Prostate gland (tissue), 2 donors: ENCODE results near the gene AMOTL1.

Source experiments
- POLR2A ChIP-seq: fragments of 450-650 bp; IDR thresholded peaks from one replicate; pipeline ENCODE4 v1.6.1; 2016; ENCODE audit warnings: antibody characterized with exemption, mild to moderate bottlenecking
- POLR2AphosphoS5 ChIP-seq: sonication (generic); formaldehyde crosslinking; IDR thresholded peaks from one replicate; pipeline ENCODE4 v1.6.1; 2017; ENCODE audit warnings: antibody characterized with exemption
- TF ChIP-seq, protein P1 (sequence below), 4 experiments: fragments of 200-600 bp in 2 of 4; fragments of 450-650 bp in 2 of 4; sonication (generic) in 2 of 4; IDR thresholded peaks; 1 replicate in 3 of 4; 2 replicates in 1 of 4; pipeline ENCODE4 v1.5.1; 2016 to 2019; ENCODE audit warnings: antibody characterized with exemption in 4 of 4, mild to moderate bottlenecking in 2 of 4, moderate library complexity in 2 of 4

DNA sequence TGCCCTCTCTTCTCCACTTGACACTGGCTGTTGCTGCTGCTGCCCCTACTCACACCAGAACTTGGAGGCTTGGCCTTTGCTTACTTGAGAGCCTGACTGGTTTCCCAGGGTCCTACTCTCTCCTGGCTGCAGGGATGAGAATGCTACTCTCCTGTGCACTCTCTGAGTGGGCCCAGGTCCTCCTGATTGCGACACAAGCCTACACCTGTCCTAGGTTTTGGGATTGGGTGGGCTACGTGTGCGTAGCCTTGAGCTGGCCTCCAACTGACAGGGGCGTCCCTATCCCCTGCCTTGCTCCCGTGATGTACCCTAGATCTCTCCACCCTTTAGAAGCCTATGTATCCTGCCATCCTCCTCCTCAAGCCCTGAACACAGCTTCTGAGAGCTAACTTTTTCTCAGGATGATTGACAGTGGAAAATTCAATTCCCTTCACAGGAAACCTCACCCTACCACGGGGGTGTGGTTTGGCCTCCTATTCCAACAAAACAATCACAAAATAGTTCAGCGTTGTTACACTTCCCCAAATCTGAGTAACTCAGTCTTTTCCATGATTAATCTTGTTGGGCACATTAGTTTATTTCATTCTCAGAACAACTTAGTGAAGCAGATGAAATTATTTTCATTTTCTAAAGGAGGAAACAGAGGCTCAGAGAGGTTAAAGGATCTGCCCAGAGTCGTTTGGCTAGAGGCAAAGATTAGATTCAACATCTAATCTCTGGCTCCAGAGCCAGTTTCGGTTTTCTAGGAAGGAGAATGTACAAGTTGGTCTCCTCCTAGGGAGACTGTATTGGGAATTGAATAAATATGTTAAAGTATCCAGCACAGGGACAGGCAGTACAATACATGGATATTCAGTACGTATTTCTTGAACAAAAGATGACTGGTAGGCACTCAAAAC, 17.6 kb upstream of the AMOTL1 start:
- no peak for TF ChIP-seq POLR2A
- TF ChIP-seq, protein P1, sequence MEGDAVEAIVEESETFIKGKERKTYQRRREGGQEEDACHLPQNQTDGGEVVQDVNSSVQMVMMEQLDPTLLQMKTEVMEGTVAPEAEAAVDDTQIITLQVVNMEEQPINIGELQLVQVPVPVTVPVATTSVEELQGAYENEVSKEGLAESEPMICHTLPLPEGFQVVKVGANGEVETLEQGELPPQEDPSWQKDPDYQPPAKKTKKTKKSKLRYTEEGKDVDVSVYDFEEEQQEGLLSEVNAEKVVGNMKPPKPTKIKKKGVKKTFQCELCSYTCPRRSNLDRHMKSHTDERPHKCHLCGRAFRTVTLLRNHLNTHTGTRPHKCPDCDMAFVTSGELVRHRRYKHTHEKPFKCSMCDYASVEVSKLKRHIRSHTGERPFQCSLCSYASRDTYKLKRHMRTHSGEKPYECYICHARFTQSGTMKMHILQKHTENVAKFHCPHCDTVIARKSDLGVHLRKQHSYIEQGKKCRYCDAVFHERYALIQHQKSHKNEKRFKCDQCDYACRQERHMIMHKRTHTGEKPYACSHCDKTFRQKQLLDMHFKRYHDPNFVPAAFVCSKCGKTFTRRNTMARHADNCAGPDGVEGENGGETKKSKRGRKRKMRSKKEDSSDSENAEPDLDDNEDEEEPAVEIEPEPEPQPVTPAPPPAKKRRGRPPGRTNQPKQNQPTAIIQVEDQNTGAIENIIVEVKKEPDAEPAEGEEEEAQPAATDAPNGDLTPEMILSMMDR (IDR thresholded peaks at IDR 0.05): no peak
- TF ChIP-seq POLR2AphosphoS5: no peak
